NCI-H510A treated with DMSO at 0.1 percent for 48 hours (cell line): ENCODE data around the gene ANAPC16.
"Not testable (repeated sequence)": the region's sequence is repeated elsewhere in the genome, so short reads cannot be mapped to it uniquely, and the experiment has no call there.

Source experiments
- DNase-seq: peaks from one replicate; lab custom pipeline; 2025; lab: John Stamatoyannopoulos, UW

Gene ANAPC16

DNA sequence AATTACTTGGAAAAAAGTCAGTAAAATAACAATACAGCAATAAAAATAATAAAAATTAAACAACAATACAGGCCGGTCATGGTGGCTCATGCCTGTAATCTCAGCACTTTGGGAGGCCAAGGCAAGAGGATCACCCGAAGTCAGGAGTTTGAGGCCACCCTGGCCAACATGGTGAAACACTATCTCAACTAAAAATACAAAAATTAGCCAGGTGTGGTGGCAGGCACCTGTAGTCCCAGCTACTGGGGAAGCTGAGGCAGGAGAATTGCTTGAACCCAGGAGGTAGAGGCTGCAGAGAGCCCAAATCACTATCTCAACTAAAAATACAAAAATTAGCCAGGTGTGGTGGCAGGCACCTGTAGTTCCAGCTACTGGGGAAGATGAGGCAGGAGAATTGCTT is 4.0 kb upstream of the ANAPC16 start:
- not testable (repeated sequence) for DNase-seq

DNA sequence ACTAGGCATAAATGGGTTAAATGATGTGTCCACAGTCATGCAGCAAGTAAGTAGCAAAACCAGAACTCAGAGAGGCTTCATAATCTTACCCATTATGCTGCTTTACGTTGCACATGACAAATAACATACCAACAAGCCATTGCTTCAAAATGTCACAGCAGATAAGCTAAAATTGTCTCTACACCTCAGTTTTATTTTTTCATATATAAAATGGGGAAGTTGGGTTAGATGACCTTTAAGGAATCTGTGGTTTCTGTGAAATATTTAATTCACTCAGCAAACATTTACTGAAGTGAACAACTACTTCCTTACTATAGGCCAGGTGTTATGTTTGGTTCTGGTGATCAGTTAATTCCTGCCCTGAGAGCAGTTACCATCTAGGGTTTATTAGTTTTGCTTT is 2.5 kb downstream of the ANAPC16 start:
- DNase-seq: no peak

DNA sequence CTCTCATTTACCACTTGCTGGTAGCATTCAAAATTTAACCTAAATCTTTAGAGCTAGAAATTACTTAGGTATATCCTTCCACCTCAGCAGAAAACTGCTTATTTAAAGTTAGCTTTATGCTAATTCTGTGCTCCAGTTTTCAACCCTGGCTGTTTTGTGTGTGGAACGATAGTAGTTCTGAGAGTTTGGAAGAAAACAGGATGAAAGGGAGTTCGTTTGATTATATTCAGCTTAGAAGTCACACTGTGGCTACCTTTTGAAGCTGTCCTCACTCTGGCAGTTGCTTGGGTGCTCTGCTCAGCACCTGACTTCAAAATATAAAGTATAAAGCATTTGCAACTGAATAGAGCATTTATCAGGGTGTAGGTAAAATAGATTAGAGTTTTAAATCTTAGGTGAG is 2.9 kb downstream of the ANAPC16 start:
- no peak for DNase-seq

DNA sequence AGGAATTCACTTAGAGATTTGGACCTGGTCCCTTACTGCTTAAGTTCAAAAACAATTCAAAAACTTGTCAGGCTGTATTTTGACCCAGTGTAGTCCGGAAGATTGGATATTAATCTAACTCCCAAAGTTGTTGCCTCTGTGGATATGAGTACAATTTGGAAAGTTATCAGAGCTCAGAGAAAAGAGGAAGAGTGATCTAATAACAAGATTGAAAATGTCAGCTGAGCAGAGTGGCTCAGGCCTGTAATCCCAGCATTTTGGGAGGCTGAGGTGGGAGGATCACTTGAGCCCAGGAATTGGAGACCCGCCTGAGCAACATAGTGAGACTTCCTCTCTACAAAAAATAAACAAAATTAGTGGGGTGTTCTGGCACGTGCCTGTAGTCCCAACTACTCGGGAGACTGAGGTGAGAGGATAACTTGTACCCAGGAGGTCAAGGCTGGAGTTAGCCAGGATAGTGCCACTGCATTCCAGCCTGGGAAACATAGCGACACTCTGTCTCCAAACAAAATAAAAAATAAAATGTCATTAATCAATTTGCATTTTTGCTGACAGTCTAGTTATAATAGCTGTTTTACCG is 3.5 kb downstream of the ANAPC16 start:
- DNase-seq: no peak

DNA sequence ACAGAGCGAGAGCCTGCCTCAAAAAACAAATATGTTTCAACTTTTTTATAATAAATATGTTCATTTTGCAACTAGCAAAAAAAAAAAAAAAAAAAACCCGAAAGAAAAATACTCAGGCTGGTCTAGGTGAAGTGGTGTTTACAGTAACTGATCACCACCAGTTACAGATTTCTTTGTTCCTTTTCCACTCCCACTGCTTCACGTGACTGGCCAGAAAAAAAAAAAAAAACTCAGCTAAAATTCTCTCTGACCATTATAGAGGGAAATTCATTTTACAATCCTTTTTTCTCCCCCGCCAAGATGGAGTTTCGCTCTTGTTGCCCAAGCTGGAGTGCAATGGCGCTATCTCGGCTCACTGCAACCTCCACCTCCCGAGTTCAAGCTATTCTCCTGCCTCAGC is 4.8 kb downstream of the ANAPC16 start:
- DNase-seq: no peak

DNA sequence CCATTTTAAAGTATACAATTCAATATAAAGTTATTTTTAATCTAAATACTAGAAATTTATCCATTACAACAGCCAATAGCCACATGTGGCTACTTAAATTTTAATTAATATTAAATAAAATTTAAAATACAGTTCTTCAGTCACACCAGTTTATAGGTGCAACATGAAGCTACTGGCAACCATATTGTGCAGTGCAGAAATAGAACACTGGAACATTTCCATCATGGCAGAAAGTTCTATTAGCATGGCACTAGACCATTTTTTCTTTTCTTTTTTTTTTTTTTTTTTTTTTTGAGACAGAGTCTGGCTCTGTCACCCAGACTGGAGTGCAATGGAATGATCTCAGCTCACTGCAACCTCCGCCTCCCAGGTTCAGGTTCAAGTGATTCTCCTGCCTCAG is 5.5 kb downstream of the ANAPC16 start:
- no peak for DNase-seq

DNA sequence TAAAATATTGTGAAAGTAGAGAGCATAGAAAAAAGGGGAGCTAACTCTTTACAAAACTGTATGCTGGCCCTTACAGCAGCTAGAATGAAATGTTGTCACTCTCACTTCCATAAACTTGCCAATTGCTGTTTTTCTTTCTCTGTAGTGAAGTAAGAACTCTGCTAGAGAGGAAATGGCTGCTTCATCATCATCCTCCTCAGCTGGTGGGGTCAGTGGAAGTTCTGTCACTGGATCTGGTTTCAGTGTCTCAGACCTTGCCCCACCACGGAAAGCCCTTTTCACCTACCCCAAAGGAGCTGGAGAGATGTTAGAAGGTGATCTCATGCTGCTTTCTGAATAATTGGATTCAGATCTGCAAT is 7.9 kb downstream of the ANAPC16 start:
- no peak for DNase-seq

DNA sequence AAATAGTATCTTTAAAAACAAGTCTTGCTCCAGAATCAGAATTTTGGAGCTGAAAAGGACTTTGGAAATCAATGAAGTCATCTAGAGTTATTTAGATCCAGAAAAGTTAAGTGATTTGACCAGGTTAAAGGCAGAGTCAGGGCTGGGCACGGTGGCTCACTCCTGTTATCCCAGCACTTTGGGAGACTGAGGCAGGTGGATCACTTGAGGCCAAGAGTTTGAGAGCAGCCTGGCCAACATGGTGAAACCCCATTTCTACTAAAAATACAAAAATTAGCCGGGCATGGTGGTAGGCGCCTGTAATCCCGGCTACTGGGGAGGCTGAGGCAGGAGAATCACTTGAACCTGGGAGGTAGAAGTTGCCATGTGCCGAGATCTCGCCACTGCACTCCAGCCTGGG is 8.4 kb downstream of the ANAPC16 start:
- DNase-seq: not testable (repeated sequence)

DNA sequence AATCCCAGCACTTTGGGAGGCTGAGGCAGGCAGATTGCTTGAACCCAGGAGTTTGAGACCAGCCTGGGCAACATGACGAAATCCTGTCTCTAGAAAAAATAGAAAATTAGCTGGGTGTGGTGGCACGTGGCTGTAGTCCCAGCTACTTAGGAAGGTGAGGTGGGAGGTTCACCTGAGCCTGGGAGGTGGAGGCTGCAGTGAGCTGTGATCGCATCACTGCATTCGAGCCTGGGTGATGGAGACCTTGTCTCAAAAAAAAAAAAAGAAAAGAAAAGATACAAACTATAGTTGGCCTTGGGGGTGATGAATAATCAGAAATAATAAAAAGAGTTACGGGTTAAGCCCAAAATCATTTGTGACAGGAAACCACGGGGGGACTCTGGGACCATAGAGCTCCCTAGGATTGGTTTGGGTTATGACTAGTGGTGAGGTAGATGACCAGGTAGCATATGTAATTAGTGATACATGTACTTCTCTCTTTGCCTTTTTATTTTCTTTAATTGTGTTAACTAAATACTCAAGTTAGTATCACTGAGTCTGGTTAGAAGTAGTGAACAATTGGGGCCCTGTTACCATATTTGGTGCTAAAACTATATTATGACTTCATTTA is 10.7 kb downstream of the ANAPC16 start:
- no peak for DNase-seq

DNA sequence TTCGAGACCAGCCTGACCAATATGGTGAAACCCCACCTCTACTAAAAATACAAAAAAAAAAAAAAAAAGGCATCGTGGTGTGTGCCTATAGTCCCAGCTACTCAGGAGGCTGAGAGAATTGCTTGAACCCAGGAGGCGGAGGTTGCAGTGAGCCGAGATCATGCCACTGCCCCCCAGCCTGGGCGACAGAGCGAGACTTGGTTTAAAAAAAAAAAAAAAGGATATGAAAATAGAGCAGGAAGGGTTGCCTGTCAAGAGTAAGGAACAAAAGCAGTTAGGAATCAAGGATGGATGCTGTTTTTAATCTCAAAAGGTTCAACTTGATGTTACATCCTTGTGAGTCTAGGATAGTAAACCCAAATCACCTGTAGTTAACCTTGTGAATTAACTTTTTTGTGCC is 12.0 kb downstream of the ANAPC16 start:
- DNase-seq: no peak

DNA sequence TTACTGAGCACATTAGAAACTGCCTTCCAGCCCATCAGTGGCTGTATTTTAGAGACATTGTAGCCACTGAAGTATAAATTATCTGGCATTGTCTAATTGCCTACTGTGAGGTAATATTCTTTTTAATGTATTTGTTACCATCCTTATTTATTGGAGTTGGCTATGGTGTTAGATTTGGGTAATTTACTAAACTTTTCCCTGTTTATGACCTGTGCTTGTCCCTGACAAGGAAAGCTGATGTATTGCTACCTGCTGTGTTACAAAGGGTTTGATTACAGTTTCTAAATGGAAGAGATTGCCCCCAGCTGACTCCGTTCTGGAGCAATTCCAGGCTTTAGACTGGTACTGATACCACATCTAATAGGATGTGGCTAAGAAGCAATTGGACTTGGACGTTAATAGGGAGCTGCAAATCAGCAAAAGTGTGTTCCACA is 12.5 kb downstream of the ANAPC16 start:
- DNase-seq: no peak

DNA sequence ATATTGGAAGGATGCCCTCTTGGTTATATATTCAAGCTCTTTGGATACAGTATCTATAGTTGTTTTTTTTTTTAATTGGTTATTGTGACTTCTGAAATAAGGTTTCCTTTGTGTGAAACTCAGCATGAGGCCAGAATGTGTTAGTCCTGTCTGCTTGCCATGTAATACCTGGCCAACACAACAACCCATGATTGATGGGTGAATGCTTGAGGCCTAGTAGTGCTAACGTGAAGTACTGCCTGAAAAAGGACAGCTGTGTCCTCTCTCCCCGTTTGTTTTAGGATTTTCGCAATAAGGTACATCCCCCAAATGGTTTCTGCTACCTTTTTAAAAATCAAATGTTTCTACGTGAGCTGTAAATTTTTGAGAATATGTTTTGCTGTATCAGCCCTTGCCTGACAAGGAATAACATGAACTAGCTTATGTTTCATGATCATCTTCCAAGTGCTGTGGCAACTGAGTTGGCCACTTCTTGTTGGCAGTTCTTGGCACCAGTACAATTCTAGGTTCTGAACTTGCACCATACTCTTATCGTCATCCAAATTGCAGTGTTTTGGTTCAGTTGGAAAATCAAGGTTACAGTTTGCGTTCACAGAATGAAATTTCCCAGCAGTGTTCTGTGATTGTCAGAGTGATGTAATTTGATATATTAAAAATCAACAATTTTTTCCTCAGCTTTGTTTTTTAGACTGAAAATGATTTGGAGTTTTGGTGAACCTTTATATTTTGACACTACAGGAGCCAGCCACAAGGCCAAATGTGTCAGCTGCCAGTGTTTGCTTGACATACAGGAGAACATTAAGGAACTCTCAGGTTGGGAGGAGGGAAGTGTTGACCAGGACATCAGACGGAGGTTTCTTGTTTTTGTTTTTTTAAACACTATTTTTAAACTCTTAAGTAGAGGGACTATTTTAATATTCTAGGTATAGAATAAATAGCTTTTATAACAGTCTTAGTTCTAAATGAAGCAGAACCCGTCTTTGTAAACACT is 13.7 kb downstream of the ANAPC16 start:
- DNase-seq: peak; percentile 56

DNA sequence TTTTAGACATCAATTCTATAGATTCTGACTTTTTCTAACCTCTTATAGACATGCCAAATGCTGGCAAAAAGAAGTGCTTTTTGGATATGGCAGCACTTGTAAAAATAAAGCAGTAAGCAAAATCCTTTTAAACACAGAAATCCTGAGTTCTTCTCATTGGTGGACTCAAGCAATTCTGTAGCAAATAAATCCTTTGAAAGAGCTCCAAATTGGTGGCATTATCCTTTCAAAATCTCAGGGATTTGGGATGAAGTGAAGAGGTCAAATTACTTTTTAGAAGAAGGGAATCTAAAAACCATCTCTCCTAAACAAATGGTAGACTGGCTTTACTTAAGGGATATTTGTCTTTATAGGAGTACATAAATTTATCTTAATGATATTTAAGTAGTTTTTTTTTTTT is 17.8 kb downstream of the ANAPC16 start:
- no peak for DNase-seq

DNA sequence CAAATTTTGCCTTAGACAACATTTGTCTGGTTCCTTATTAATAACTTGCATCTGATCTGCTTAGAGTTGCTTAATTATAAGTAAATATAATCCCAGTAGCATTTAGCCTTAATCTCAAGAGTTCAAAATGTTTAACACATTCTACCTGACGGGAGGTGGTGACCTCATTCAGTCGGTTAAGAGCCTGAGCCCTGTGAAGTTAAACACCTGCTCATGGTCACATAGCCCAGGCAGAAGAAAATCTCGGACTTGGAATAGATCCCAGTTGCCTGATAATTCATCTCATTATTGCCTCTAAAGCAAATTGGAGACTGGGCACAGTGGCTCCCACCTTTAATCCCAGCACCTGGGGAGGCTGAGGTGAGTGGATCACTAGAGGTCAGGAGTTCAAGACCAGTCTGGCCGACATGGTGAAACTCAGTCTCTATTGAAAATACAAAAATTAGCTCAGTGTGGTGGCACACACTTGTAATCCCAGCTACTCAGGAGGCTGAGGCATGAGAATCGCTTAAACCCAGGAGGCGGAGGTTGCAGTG is 18.8 kb downstream of the ANAPC16 start:
- no peak for DNase-seq

DNA sequence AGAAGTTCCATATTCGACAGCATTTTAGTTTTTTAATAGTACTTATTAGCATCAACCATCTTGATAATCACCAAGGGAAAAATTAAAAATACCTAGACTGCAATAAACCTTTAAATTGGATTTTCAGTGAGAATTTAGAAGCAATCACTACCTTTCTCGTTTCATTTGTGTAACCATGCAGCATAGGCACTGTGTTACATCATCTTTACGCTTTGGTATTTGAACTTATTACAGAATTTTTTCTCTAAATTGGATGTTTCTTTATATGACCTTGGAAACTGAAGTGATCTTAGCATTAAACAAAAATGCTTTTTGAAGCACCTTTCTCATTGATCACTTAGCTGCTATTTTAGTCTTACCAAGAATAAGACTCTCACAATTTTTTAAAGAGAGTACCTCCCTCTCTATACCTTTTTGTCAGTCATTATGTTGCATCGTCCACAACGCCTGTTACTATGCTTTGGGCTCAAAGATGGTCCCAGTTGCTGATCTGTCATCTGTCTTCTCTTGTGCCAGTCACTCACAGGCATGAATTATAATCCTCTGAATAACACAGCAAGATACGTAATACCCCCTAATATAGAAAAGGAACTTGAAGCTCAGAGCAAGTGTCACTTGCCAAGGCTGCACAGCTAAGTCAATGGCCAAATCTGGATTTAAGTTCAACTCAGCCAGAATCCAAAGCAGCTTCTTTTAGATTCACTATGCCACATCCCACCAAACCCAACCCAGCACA is 19.9 kb downstream of the ANAPC16 start:
- DNase-seq: no peak

DNA sequence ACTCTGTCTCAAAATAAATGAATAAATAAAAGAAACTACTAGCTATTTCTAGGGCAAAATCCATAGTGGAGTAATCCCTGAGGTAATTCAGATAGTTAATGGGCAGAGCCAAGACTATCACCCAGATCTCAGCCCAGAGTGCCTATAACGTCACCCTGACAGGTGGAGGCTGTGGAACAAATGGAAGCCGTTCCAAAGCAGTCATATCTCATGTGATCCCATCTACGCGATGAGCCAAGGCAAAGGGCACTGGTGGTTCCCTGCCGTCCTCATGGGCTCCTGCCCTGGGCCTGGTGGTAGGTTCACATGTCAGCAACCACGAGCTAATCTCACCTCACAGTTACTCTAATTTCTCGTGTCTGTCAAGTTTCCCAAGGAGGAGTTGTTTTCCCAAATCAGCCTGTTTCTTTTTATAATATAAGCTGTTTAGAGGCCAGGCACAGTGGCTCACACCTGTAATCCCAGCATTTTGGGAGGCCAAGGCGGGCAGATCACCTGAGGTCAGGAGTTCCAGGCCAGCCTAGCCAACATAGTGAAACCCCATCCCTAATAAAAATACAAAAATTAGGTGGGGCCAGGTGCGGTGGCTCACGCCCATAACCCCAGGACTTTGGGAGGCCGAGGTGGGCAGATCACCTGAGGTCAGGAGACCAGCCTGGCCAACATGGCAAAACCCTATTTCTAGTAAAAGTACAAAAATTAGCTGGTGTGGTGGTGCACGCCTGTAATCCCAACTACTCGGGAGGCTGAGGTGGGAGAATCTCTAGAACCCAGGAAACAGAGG is 22.8 kb downstream of the ANAPC16 start:
- DNase-seq: no peak

DNA sequence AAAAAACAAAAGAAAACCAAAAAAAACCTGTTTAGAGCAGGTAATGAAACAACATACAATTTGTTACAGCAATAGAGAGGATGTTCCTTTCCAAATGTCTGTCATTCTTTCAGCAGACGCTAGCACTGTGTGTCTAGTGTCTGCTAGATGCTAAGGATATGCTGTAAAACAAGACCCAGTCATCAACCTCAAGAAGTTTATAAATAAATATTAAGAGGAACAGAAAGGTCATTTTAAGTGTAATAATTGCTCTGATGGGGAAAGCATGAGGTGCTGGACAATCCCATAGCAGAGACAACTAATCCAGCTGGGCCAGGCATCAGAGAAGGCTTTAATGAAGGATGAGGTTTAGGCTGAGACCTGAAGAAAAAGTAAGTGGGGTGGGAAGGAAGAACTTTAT is 23.6 kb downstream of the ANAPC16 start:
- DNase-seq: no peak

DNA sequence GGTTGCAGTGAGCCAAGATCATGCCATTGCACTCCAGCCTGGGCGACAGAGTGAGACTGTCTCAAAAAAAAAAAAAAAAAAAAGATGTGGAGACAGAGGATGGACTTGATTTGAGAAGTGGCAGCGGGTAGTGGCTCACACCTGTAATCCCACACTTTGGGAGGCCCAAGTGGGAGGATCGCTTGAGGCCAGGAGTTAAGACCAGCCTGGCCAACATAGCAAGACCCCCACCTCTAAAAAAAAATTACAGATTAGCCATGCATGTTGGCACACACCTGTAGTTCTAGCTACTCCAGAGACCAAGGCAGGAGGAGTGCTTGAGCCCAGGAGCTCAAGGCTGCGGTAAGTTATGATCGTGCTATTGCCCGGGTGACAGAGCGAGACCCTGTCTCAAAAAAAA is 24.6 kb downstream of the ANAPC16 start:
- DNase-seq: no peak

DNA sequence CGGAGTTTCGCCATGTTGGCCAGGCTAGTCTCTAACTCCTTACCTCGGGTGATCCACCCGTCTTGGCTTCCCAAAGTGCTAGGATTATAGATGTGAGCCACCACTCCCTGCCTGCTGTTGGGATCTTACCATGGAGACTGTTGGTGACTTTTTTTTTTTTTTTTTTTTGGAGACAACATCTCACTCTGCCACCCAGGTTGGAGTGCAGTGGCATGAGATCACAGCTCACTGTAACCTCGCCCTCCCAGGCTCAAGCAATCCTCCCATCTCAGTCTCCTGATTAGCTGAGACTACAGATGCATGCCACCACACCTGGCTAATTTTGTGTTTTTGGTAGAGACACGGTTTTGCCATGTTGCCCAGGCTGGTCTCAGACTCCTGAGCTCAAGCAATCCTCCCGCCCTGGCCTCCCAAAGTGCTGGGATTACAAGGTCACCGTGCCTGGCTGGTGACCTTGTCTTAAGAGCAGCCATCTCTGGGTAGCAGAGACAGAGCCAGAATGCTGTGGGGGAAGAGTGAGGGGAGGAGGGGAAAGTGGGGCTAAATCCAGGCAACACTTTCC is 26.0 kb downstream of the ANAPC16 start:
- DNase-seq: no peak

DNA sequence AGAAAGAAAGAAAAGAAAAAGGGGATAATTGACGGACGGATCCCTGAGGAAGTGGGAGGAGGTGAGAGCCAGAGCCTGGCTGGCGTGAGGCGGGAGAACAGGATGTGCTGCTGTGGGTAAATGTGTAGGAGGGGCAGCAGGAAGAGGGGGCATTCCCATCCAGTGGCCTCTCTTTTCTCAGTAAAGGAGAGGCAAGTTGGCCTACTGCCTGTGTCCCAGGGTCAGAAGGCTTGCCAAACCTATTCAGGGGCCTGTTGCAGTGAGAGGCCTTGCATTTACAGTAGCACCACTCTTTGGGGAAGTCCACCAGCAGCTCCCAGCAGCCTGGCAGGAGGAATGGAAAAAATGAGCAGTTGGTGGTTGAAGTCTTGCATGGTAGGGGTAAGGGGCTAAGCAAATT is 26.9 kb downstream of the ANAPC16 start:
- DNase-seq: no peak

DNA sequence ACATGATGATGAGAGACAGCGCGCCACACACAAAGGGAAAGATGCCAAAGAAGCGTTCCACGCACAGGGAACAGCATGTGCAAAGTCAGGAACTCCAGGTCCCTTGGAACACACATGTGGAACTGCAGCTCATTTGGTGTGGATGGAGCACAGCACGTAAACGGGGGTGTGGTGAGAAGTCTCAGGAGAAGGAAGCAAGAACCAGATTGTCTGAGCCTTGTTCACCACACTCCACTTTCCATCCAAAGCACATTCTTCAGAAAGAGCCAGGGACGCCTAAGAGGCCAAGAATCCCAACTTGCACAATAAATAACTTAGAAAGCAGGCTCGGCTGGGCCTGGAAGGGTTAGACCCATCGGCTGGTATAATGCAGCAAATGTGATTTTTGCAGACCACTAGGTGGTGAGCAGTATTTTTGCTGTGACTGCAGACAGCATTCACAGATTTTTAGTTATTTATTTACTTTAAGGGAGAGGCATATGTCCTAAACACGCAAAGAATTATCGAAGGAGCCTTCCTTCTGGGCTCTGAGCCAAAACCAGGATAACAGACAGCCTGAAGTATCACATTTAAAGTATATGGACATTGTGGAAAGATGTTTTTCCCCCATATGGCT is 28.1 kb downstream of the ANAPC16 start:
- no peak for DNase-seq
